Measurements from ENCODE around the gene CD4.

CD4 gene

GRCh38 chr12:6825398-6826124, 36.2 kb downstream of the CD4 start:
- DNase-seq (ENCODE audit: low read depth), result peak; percentile 81
- no peak overlapping the region for H3K4me3 ChIP-seq (ENCODE audit: low read length)
- TF ChIP-seq CTCF (IDR thresholded peaks at IDR 0.05; ENCODE audit: insufficient read depth, low read depth, low read length, missing control alignments), result peak; percentile 91

- no peak for TF ChIP-seq CTCF (IDR thresholded peaks at IDR 0.05; ENCODE audit: insufficient read depth, low read depth, low read length, missing control alignments)
- DNase-seq (ENCODE audit: low read depth), result no peak
- no peak overlapping the region for H3K4me3 ChIP-seq (ENCODE audit: low read length)
These were observed 36.9 kb downstream of the CD4 start for GRCh38 chr12:6826125-6826733.

- TF ChIP-seq CTCF (IDR thresholded peaks at IDR 0.05; ENCODE audit: insufficient read depth, low read depth, low read length, missing control alignments), result no peak
- no peak overlapping the region for H3K4me3 ChIP-seq (ENCODE audit: low read length)
- DNase-seq (ENCODE audit: low read depth), result no peak
These were observed 37.6 kb downstream of the CD4 start for GRCh38 chr12:6826734-6827436.

- peak; percentile 80 for DNase-seq (ENCODE audit: low read depth)
- peak overlapping the region; percentile 23 for H3K4me3 ChIP-seq (ENCODE audit: low read length)
- TF ChIP-seq CTCF (IDR thresholded peaks at IDR 0.05; ENCODE audit: insufficient read depth, low read depth, low read length, missing control alignments), result no peak
These were observed 38.1 kb downstream of the CD4 start for GRCh38 chr12:6827437-6827911.

GRCh38 chr12:6827982-6828780, 38.9 kb downstream of the CD4 start, which contains the start of gene P3H3:
Gene P3H3 (plus strand): TSS chr12:6828407. CDS start chr12:6828441, 34 bp downstream.
- no peak for TF ChIP-seq CTCF (IDR thresholded peaks at IDR 0.05; ENCODE audit: insufficient read depth, low read depth, low read length, missing control alignments)
- H3K4me3 ChIP-seq (ENCODE audit: low read length), result peak within 1 kb of the TSS; percentile 88
- peak; percentile 48 for DNase-seq (ENCODE audit: low read depth)

- peak overlapping the region; percentile 88 for H3K4me3 ChIP-seq (ENCODE audit: low read length)
- peak; percentile 57 for DNase-seq (ENCODE audit: low read depth)
- TF ChIP-seq CTCF (IDR thresholded peaks at IDR 0.05; ENCODE audit: insufficient read depth, low read depth, low read length, missing control alignments), result no peak
These were observed 39.6 kb downstream of the CD4 start for GRCh38 chr12:6828781-6829535.
